Fibroblast of lung (primary cell): Measurements from ENCODE around the gene CSKMT. TPM values are rescaled to one million over a fixed set of nuclear protein-coding genes. Genes with fewer than 3 reads are reported as not detected.

Experiments used
- DNase-seq, 2 donors: peaks; one replicate each; pipeline versions ENCODE4 v3.0.0 to v3.0.0-alpha.2; 2010; ENCODE audit warnings: low read depth in 2 of 2
- H2AFZ ChIP-seq: 2 replicates; pipeline ENCODE4 v1.5.1; 2012; ENCODE audit warnings: low read length, control low read depth, inconsistent platforms
- H3K27ac ChIP-seq: 2 replicates; pipeline ENCODE4 v1.5.1; 2011; ENCODE audit warnings: low read length, control low read depth; ENCODE audit not compliant: insufficient read depth
- H3K27me3 ChIP-seq: 2 replicates; pipeline ENCODE4 v1.5.1; 2011; ENCODE audit warnings: mild to moderate bottlenecking, low read length; ENCODE audit not compliant: control insufficient read depth, insufficient read depth
- H3K36me3 ChIP-seq: 2 replicates; pipeline ENCODE4 v1.5.1; 2011; ENCODE audit warnings: low read length; ENCODE audit not compliant: control insufficient read depth, insufficient read depth
- H3K4me1 ChIP-seq: 2 replicates; pipeline ENCODE4 v1.5.1; 2011; ENCODE audit warnings: low read length; ENCODE audit not compliant: control insufficient read depth, insufficient read depth; ENCODE audit errors: extremely low read depth
- H3K4me2 ChIP-seq: 2 replicates; pipeline ENCODE4 v1.5.1; 2011; ENCODE audit warnings: low read length, control low read depth; ENCODE audit not compliant: insufficient read depth; ENCODE audit errors: extremely low read depth
- H3K4me3 ChIP-seq, 4 experiments: fragments of 200-600 bp in 1 of 4; sonication (generic) in 1 of 4; replicated peaks in 1 of 4; 2 replicates each; pipeline ENCODE4 v1.5.1; 2011 to 2016; ENCODE audit warnings: low read length in 4 of 4, low read depth in 3 of 4, mild to moderate bottlenecking in 3 of 4, control low read depth in 2 of 4, inconsistent platforms in 1 of 4, mixed read lengths in 1 of 4; ENCODE audit not compliant: insufficient read depth in 1 of 4; ENCODE audit errors: control extremely low read depth in 1 of 4
- H3K79me2 ChIP-seq: 2 replicates; pipeline ENCODE4 v1.5.1; 2012; ENCODE audit warnings: mild to moderate bottlenecking, low read length, inconsistent platforms; ENCODE audit not compliant: control insufficient read depth, insufficient read depth
- H3K9ac ChIP-seq: 2 replicates; pipeline ENCODE4 v1.5.1; 2011; ENCODE audit warnings: mild to moderate bottlenecking, low read length, control low read depth; ENCODE audit not compliant: insufficient read depth
- H3K9me3 ChIP-seq: 2 replicates; pipeline ENCODE4 v1.5.1; 2012; ENCODE audit warnings: low read depth, low read length; ENCODE audit not compliant: control insufficient read depth, insufficient read depth
- H4K20me1 ChIP-seq: 2 replicates; pipeline ENCODE4 v1.5.1; 2011; ENCODE audit warnings: low read length; ENCODE audit not compliant: control insufficient read depth, insufficient read depth; ENCODE audit errors: extremely low read depth
- EZH2 ChIP-seq: IDR thresholded peaks from 2 replicates; pipeline ENCODE4 v1.5.1; 2012; ENCODE audit warnings: low read length, control low read depth, mild to moderate bottlenecking; ENCODE audit errors: missing control alignments
- polyA plus RNA-seq, 2 donors: library from polyadenylated mRNA; depleted of rRNA in 1 of 2; stranded (reverse) in 1 of 2; unstranded in 1 of 2; fragments of >200 nt; gene quantifications; 2 replicates each; pipeline ENCODE4 v1.2.1, GENCODE V29; 2011 to 2012; ENCODE audit warnings: missing spikeins in 1 of 2
- total RNA-seq: library from RNA; depleted of rRNA; stranded (reverse); fragments of >200 nt; gene quantifications from 2 replicates; pipeline ENCODE4 v1.2.1, GENCODE V29; 2014
- TF ChIP-seq, protein P1 (sequence below), 2 donors: IDR thresholded peaks in 1 of 2; conservative IDR thresholded peaks in 1 of 2; 1 replicate in 1 of 2; 2 replicates in 1 of 2; pipeline ENCODE4 v1.5.1; 2011 to 2012; ENCODE audit warnings: low read length in 2 of 2, control low read depth in 1 of 2, inconsistent platforms in 1 of 2, low read depth in 1 of 2, mild to moderate bottlenecking in 1 of 2

CSKMT gene
- total and polyA plus RNA-seq, 2 donors (not counting 1 experiment from before 2014, with no cell fraction given) = 2.9 to 8.4 TPM

DNA sequence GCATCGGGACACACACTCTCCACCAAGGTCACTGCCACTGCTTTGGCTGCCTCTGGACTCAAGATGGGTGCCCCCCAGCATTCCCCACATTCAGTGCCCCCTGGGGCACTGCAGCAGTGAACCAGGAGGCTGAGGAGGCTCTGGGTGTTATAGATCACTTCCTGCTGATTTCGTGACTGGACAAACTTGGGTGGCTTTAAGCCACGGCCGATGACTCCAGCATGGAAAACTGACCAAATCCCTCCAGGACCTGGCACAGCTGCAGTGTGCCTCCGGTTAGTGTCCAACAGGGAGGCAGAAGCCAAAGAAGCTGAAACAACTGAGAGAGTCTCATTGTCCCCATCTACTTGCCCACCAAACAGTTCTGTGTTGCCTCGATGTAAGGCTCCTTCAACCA is 17.5 kb upstream of the CSKMT start:
- Histone ChIP-seq H3K79me2 (peaks cover 52% of the 10 kb centered on the region), H3K36me3 (peaks cover 15% of the 10 kb centered on the region), H3K4me1 (peaks cover 8% of the 10 kb centered on the region), H3K27me3 (no peaks in the 10 kb centered on the region), H3K27ac (no peak overlapping the region), H3K4me2 (no peak overlapping the region), H3K9ac (no peak overlapping the region), H3K4me3 (no peak overlapping the region), H3K9me3 (no peaks in the 10 kb centered on the region), H4K20me1 (no peaks in the 10 kb centered on the region), H2AFZ (no peak overlapping the region)
- DNase-seq = no peak
- no peak for TF ChIP-seq EZH2

- Histone ChIP-seq H3K9ac (no peak overlapping the region), H3K79me2 (peaks cover 50% of the 10 kb centered on the region)
Observed at GRCh38 chr11:62648185-62648966, 16.7 kb upstream of the CSKMT start.

GRCh38 chr11:62648967-62649364 is 16.1 kb upstream of the CSKMT start:
- H3K4me1 ChIP-seq = peaks cover 8% of the 10 kb centered on the region
- peaks cover 13% of the 10 kb centered on the region for H3K36me3 ChIP-seq
- DNase-seq = no peak
- TF ChIP-seq, protein P1, sequence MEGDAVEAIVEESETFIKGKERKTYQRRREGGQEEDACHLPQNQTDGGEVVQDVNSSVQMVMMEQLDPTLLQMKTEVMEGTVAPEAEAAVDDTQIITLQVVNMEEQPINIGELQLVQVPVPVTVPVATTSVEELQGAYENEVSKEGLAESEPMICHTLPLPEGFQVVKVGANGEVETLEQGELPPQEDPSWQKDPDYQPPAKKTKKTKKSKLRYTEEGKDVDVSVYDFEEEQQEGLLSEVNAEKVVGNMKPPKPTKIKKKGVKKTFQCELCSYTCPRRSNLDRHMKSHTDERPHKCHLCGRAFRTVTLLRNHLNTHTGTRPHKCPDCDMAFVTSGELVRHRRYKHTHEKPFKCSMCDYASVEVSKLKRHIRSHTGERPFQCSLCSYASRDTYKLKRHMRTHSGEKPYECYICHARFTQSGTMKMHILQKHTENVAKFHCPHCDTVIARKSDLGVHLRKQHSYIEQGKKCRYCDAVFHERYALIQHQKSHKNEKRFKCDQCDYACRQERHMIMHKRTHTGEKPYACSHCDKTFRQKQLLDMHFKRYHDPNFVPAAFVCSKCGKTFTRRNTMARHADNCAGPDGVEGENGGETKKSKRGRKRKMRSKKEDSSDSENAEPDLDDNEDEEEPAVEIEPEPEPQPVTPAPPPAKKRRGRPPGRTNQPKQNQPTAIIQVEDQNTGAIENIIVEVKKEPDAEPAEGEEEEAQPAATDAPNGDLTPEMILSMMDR (conservative IDR thresholded peaks at IDR 0.05 in 1 of 2, IDR thresholded peaks at IDR 0.05 in 1 of 2; ENCODE audit: low read depth in 1 of 2, low read length in 2 of 2) = no peak
- TF ChIP-seq EZH2 = no peak
- no peaks in the 10 kb centered on the region for H3K9me3 ChIP-seq
- H3K9ac ChIP-seq = no peak overlapping the region
- no peak overlapping the region for H2AFZ ChIP-seq
- no peak overlapping the region for H3K4me3 ChIP-seq
- no peaks in the 10 kb centered on the region for H4K20me1 ChIP-seq
- H3K27ac ChIP-seq = no peak overlapping the region
- H3K4me2 ChIP-seq = no peak overlapping the region
- H3K79me2 ChIP-seq = peaks cover 44% of the 10 kb centered on the region
- no peaks in the 10 kb centered on the region for H3K27me3 ChIP-seq

More at GRCh38 chr11:62648185-62648966, 16.7 kb upstream of the CSKMT start:
- no peak overlapping the region for H3K27ac ChIP-seq
- no peaks in the 10 kb centered on the region for H3K27me3 ChIP-seq
- H3K9me3 ChIP-seq = no peaks in the 10 kb centered on the region
- no peak overlapping the region for H3K4me2 ChIP-seq
- H4K20me1 ChIP-seq = no peaks in the 10 kb centered on the region
- H2AFZ ChIP-seq = no peak overlapping the region
- H3K4me3 ChIP-seq = no peak overlapping the region
- DNase-seq = no peak
- TF ChIP-seq EZH2 = no peak
- TF ChIP-seq, protein P1 (conservative IDR thresholded peaks at IDR 0.05 in 1 of 2, IDR thresholded peaks at IDR 0.05 in 1 of 2; ENCODE audit: low read depth in 1 of 2, low read length in 2 of 2) = no peak
- H3K4me1 ChIP-seq = peaks cover 8% of the 10 kb centered on the region
- peaks cover 15% of the 10 kb centered on the region for H3K36me3 ChIP-seq
